Mesendoderm (in vitro differentiated cells): ENCODE results near the gene DUSP14.
"Not testable (repeated sequence)": the region's sequence is repeated elsewhere in the genome, so short reads cannot be mapped to it uniquely, and the experiment has no call there.

Experiments used
- DNase-seq: peaks from one replicate; pipeline ENCODE4 v3.0.0; 2013
- H2AK5ac ChIP-seq: 2 replicates; pipeline ENCODE4 v1.6.1; 2013; ENCODE audit warnings: low read length, inconsistent platforms
- H2BK120ac ChIP-seq: 2 replicates; pipeline ENCODE4 v1.6.1; 2013; ENCODE audit warnings: low read depth, mild to moderate bottlenecking, low read length, moderate library complexity, mixed read lengths
- H2BK15ac ChIP-seq: replicated peaks from 2 replicates; pipeline ENCODE4 v1.6.1; 2013; ENCODE audit warnings: low read depth, mild to moderate bottlenecking, moderate library complexity
- H2BK5ac ChIP-seq: 2 replicates; pipeline ENCODE4 v1.6.1; 2013; ENCODE audit warnings: low read length, inconsistent platforms
- H3K18ac ChIP-seq: 2 replicates; pipeline ENCODE4 v1.6.1; 2013; ENCODE audit warnings: mild to moderate bottlenecking, low read length, mixed read lengths
- H3K23ac ChIP-seq: one replicate; pipeline ENCODE4 v1.6.1; 2013; ENCODE audit warnings: low read length
- H3K27ac ChIP-seq: 2 replicates; pipeline ENCODE4 v1.5.1; 2013; ENCODE audit warnings: low read depth, mild to moderate bottlenecking, inconsistent platforms, low read length, moderate library complexity
- H3K27me3 ChIP-seq: 2 replicates; pipeline ENCODE4 v1.6.1; 2013; ENCODE audit warnings: low read length, control low read depth, mild to moderate bottlenecking, inconsistent platforms; ENCODE audit not compliant: insufficient read depth, poor library complexity
- H3K36me3 ChIP-seq: 2 replicates; pipeline ENCODE4 v1.6.1; 2013; ENCODE audit warnings: low read length, inconsistent platforms; ENCODE audit not compliant: control insufficient read depth, insufficient read depth
- H3K4ac ChIP-seq: one replicate; pipeline ENCODE4 v1.6.1; 2013; ENCODE audit warnings: low read depth, mild to moderate bottlenecking, low read length, moderate library complexity
- H3K4me1 ChIP-seq: 2 replicates; pipeline ENCODE4 v1.6.1; 2013; ENCODE audit warnings: low read depth, low read length, inconsistent platforms; ENCODE audit not compliant: control insufficient read depth
- H3K4me2 ChIP-seq: 2 replicates; pipeline ENCODE4 v1.6.1; 2013; ENCODE audit warnings: low read length
- H3K4me3 ChIP-seq: 2 replicates; pipeline ENCODE4 v1.5.1; 2013; ENCODE audit warnings: mild to moderate bottlenecking, low read length
- H3K56ac ChIP-seq: one replicate; pipeline ENCODE4 v1.6.1; 2013; ENCODE audit warnings: low read length
- H3K79me1 ChIP-seq: 2 replicates; pipeline ENCODE4 v1.6.1; 2013; ENCODE audit warnings: low read length, inconsistent platforms
- H3K79me2 ChIP-seq: 2 replicates; pipeline ENCODE4 v1.6.1; 2013; ENCODE audit warnings: mild to moderate bottlenecking, low read length; ENCODE audit not compliant: control insufficient read depth, insufficient read depth
- H3K9ac ChIP-seq: 2 replicates; pipeline ENCODE4 v1.6.1; 2013; ENCODE audit warnings: low read length, inconsistent platforms
- H4K5ac ChIP-seq: one replicate; pipeline ENCODE4 v1.6.1; 2013; ENCODE audit warnings: low read length
- H4K8ac ChIP-seq: one replicate; pipeline ENCODE4 v1.6.1; 2013; ENCODE audit warnings: low read depth, mild to moderate bottlenecking, control low read depth, low read length, moderate library complexity
- WGBS: extraction: QIAGEN DNeasy Blood & Tissue Kit; methylation state at CpG from one replicate; pipeline ENCODE4 v1.1.7; 2013; ENCODE audit warnings: low lambda C conversion rate, missing lambda C conversion rate; ENCODE audit not compliant: insufficient coverage; ENCODE audit errors: extremely low coverage; 5-methylcytosine and 5-hydroxymethylcytosine counted together

DUSP14 gene

DNA sequence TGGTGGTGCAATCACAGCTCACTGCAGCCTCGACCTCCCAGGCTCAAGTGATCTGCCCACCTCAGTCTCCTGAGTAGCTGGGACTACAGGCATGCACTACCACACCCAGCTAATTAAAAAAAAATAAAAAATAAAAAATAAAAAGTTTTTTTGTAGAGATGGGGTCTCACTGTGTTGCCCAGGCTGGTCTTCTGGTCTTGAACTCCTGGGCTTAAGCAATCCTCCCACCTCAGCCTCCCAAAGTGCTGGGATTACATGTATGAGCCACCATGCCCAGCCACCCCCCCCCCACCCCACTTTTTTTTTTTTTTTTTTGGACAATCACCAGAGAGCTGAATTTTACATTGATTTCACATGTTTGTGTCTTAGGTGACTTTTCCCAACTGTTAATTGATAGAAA, 22.0 kb downstream of the DUSP14 start:
- H3K4me3 ChIP-seq, H3K27me3 ChIP-seq, H3K36me3 ChIP-seq, H3K79me1 ChIP-seq, H4K8ac ChIP-seq, H3K4ac ChIP-seq, H3K23ac ChIP-seq, H3K18ac ChIP-seq, H2AK5ac ChIP-seq, H3K79me2 ChIP-seq, H2BK5ac ChIP-seq, H4K5ac ChIP-seq, H3K9ac ChIP-seq, H2BK15ac ChIP-seq, H3K4me1 ChIP-seq, H3K56ac ChIP-seq, DNase-seq, H3K4me2 ChIP-seq, H2BK120ac ChIP-seq, H3K27ac ChIP-seq: not testable (repeated sequence)
- no CpG with 5 or more reads among the region's 1 CpG for WGBS

DNA sequence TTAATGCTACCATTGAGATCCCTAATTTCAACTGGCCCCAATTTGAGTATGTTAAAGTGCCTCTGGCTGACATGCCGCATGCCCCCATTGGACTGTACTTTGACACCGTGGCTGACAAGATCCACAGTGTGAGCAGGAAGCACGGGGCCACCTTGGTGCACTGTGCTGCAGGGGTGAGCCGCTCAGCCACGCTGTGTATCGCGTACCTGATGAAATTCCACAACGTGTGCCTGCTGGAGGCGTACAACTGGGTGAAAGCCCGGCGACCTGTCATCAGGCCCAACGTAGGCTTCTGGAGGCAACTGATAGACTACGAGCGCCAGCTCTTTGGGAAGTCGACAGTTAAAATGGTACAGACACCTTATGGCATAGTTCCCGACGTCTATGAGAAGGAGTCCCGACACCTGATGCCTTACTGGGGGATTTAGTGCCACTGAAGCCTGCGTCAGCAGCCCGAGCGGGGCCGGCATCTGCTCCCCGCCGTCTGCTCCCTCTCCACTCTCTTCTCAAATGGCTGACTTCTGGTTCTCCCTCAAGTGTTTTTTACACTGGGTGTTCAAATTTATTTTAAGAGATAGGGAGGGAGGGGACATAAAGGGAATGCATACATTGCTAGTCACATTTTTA, 22.9 kb downstream of the DUSP14 start:
- Histone ChIP-seq H3K27ac (no peak overlapping the region), H3K36me3 (no peaks in the 10 kb centered on the region), H2AK5ac (no peak overlapping the region), H4K8ac (no peak overlapping the region), H3K9ac (no peak overlapping the region), H3K4me1 (no peaks in the 10 kb centered on the region), H3K79me1 (no peaks in the 10 kb centered on the region), H2BK15ac (no peak overlapping the region), H3K79me2 (no peaks in the 10 kb centered on the region), H4K5ac (no peak overlapping the region), H3K4me3 (no peak overlapping the region), H3K4ac (no peak overlapping the region), H3K18ac (no peak overlapping the region), H3K56ac (no peak overlapping the region), H2BK120ac (no peak overlapping the region), H3K23ac (no peak overlapping the region), H3K4me2 (no peak overlapping the region), H3K27me3 (no peaks in the 10 kb centered on the region), H2BK5ac (no peak overlapping the region)
- no peak for DNase-seq
- no CpG with 5 or more reads among the region's 24 CpGs for WGBS

DNA sequence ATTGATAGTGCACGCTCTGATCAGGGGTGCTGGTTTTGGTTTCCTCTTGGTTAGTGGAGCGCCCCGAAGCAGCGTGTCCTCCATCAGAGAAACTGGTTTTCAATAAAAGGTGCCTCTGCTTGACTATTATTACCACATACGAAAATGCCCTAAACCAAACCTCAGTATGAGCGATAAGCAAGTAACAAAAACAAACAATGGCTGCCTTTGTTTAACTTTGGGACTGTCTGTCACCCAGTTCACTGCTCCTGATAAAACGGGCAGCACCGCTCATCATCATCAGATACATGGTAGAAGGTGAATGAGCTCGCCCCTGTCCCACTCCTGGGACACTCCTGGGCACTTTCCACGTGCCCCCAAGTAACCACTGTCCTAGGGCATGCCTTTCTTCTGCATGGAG, 24.0 kb downstream of the DUSP14 start:
- DNase-seq = no peak
- Histone ChIP-seq H3K56ac (no peak overlapping the region), H3K4ac (no peak overlapping the region), H3K27ac (peak overlapping the region; percentile 33), H3K4me1 (no peaks in the 10 kb centered on the region), H3K27me3 (no peaks in the 10 kb centered on the region), H3K36me3 (no peaks in the 10 kb centered on the region), H3K4me2 (no peak overlapping the region), H3K79me2 (no peaks in the 10 kb centered on the region), H3K9ac (no peak overlapping the region), H3K4me3 (no peak overlapping the region), H2BK5ac (no peak overlapping the region), H4K5ac (no peak overlapping the region), H2AK5ac (no peak overlapping the region), H2BK120ac (no peak overlapping the region), H4K8ac (no peak overlapping the region), H3K18ac (no peak overlapping the region), H2BK15ac (no peak overlapping the region), H3K23ac (no peak overlapping the region), H3K79me1 (no peaks in the 10 kb centered on the region)
- no CpG with 5 or more reads among the region's 10 CpGs for WGBS

DNA sequence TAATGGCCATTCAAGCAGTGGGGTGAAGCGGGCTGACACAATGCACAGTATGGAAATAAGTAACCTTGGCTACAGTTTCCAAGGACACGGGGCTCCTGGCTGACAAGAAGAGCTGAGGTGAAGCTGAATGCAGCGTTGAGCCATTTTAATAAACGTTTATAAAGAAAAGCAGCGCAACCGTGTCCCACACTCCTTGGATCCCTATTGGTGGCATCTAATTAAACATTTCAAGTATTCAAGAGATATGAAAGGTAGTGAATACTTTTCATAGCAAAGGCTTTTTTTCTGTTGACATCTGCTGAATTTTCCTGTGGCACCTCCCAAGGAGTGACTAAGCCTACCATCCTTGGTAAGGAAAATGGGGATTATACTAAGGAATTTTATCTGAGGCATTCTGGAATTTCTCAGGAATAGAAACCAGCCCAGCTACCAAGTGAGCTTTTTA, 26.5 kb downstream of the DUSP14 start:
- WGBS = no CpG with 5 or more reads among the region's 6 CpGs

DNA sequence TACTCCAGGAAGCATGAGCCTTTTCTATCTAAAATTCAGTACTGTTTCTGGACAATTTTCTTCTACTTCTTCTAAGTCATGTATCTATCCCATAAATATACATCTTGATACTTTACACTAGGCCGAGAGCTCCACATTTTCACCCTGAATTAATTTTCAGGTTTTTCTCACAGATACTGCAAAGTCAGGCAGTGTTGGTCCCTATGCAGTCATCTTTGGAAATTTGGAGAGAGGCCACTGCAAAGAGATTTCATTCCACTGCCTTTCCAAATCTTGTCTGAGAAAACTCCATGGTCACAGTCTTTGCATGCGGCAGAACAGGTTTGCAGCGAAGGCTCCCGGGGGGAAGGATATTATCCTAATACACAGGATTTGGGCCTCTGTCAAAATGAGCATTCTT, 28.2 kb downstream of the DUSP14 start:
- Histone ChIP-seq H3K36me3 (peaks cover 1% of the 10 kb centered on the region), H2BK120ac (no peak overlapping the region), H3K4me1 (no peaks in the 10 kb centered on the region), H2AK5ac (no peak overlapping the region), H3K18ac (no peak overlapping the region), H3K79me1 (no peaks in the 10 kb centered on the region), H4K5ac (no peak overlapping the region), H3K4ac (no peak overlapping the region), H2BK5ac (no peak overlapping the region), H3K79me2 (no peaks in the 10 kb centered on the region), H3K4me2 (no peak overlapping the region), H3K56ac (no peak overlapping the region), H4K8ac (no peak overlapping the region), H3K27ac (no peak overlapping the region), H3K23ac (no peak overlapping the region), H3K9ac (no peak overlapping the region), H3K27me3 (no peaks in the 10 kb centered on the region), H3K4me3 (no peak overlapping the region), H2BK15ac (no peak overlapping the region)
- no CpG with 5 or more reads among the region's 4 CpGs for WGBS
- DNase-seq = no peak

More for the DNA sequence above, 26.5 kb downstream of the DUSP14 start:
- Histone ChIP-seq H3K18ac (no peak overlapping the region), H2BK5ac (no peak overlapping the region), H3K79me1 (no peaks in the 10 kb centered on the region), H3K23ac (no peak overlapping the region), H3K4me1 (no peaks in the 10 kb centered on the region), H3K4ac (no peak overlapping the region), H3K56ac (no peak overlapping the region), H4K8ac (no peak overlapping the region), H2BK15ac (no peak overlapping the region), H3K9ac (no peak overlapping the region), H3K27me3 (no peaks in the 10 kb centered on the region), H3K4me2 (no peak overlapping the region), H4K5ac (no peak overlapping the region), H3K27ac (peak overlapping the region; percentile 67), H2BK120ac (no peak overlapping the region), H3K36me3 (peaks cover 1% of the 10 kb centered on the region), H3K79me2 (no peaks in the 10 kb centered on the region), H3K4me3 (no peak overlapping the region), H2AK5ac (no peak overlapping the region)
- DNase-seq = peak; percentile 82

DNA sequence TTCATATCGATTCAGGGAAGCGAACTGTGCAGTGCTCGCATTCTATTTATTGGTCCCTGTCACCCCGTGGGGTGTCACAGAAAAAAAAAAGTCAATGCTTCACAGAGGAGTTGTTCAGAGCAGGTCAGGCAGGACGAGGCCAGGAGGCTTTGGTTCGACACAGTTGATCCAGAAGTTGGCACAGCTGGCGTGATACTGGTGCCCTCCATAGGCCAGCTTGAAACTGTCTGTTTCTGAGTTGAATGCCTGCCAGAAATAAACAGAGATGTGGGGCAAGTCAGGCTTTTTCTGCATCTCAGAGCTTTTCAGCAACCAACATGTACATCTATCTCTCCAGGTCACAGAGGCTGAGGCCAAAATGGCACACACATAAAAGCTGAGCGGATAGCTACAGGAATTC, 29.1 kb downstream of the DUSP14 start:
- no CpG with 5 or more reads among the region's 8 CpGs for WGBS
- no peak overlapping the region for H2BK15ac ChIP-seq
- H2AK5ac ChIP-seq = no peak overlapping the region
- no peak overlapping the region for H3K56ac ChIP-seq
- H3K4me2 ChIP-seq = no peak overlapping the region
- no peak overlapping the region for H2BK5ac ChIP-seq
- no peak overlapping the region for H4K8ac ChIP-seq
- no peak for DNase-seq
- no peaks in the 10 kb centered on the region for H3K4me1 ChIP-seq
- no peaks in the 10 kb centered on the region for H3K79me2 ChIP-seq
- H3K9ac ChIP-seq = no peak overlapping the region
- no peaks in the 10 kb centered on the region for H3K27me3 ChIP-seq
- H3K4ac ChIP-seq = no peak overlapping the region
- H2BK120ac ChIP-seq = no peak overlapping the region
- no peak overlapping the region for H3K4me3 ChIP-seq
- H3K36me3 ChIP-seq = peaks cover 1% of the 10 kb centered on the region
- H3K79me1 ChIP-seq = no peaks in the 10 kb centered on the region
- H4K5ac ChIP-seq = no peak overlapping the region
- no peak overlapping the region for H3K23ac ChIP-seq
- no peak overlapping the region for H3K27ac ChIP-seq
- no peak overlapping the region for H3K18ac ChIP-seq
